Mesenchymal stem cell (in vitro differentiated cells and primary cell): ENCODE data around the gene MCM7.

Source experiments
- DNase-seq: peaks from one replicate; pipeline ENCODE4 v3.0.0-alpha.2; 2013
- H2AFZ ChIP-seq: one replicate; pipeline ENCODE4 v1.6.1; 2013; ENCODE audit warnings: low read depth, mild to moderate bottlenecking, control low read depth, inconsistent platforms, low read length, moderate library complexity
- H2AK5ac ChIP-seq: 2 replicates; pipeline ENCODE4 v1.6.1; 2013; ENCODE audit warnings: low read length, moderate library complexity, mild to moderate bottlenecking, inconsistent platforms; ENCODE audit not compliant: severe bottlenecking
- H2BK120ac ChIP-seq: one replicate; pipeline ENCODE4 v1.6.1; 2013; ENCODE audit warnings: low read depth, mild to moderate bottlenecking, inconsistent platforms, low read length, moderate library complexity
- H2BK12ac ChIP-seq, 2 experiments: one replicate each; pipeline ENCODE4 v1.6.1; 2013; ENCODE audit warnings: inconsistent platforms in 2 of 2, low read length in 2 of 2, mild to moderate bottlenecking in 2 of 2, moderate library complexity in 2 of 2, control low read depth in 1 of 2
- H2BK15ac ChIP-seq: one replicate; pipeline ENCODE4 v1.6.1; 2013; ENCODE audit warnings: mild to moderate bottlenecking, low read depth, inconsistent platforms; ENCODE audit not compliant: poor library complexity, severe bottlenecking
- H2BK5ac ChIP-seq: 2 replicates; pipeline ENCODE4 v1.6.1; 2013; ENCODE audit warnings: low read depth, mild to moderate bottlenecking, low read length, control low read depth, inconsistent platforms; ENCODE audit not compliant: poor library complexity, severe bottlenecking
- H3K14ac ChIP-seq, 2 experiments: one replicate each; pipeline ENCODE4 v1.6.1; 2013; ENCODE audit warnings: inconsistent platforms in 2 of 2, low read length in 2 of 2, control low read depth in 1 of 2, mild to moderate bottlenecking in 1 of 2, moderate library complexity in 1 of 2
- H3K18ac ChIP-seq, 2 experiments: one replicate each; pipeline ENCODE4 v1.6.1; 2013; ENCODE audit warnings: inconsistent platforms in 2 of 2, low read length in 2 of 2, control low read depth in 1 of 2, low read depth in 1 of 2, mild to moderate bottlenecking in 1 of 2
- H3K23ac ChIP-seq, 2 experiments: one replicate each; pipeline ENCODE4 v1.6.1; 2013; ENCODE audit warnings: inconsistent platforms in 2 of 2, low read length in 2 of 2, mild to moderate bottlenecking in 2 of 2, moderate library complexity in 2 of 2, control low read depth in 1 of 2
- H3K27ac ChIP-seq: 2 replicates; pipeline ENCODE4 v1.5.1; 2013; ENCODE audit warnings: mild to moderate bottlenecking, moderate library complexity, low read length, control low read depth, inconsistent platforms; ENCODE audit not compliant: poor library complexity, severe bottlenecking
- H3K27me3 ChIP-seq, 2 experiments: 2 replicates each; pipeline versions ENCODE4 v1.6.1 to v1.7.0; 2013; ENCODE audit warnings: low read length in 2 of 2, mild to moderate bottlenecking in 2 of 2, moderate library complexity in 2 of 2, control low read depth in 1 of 2, inconsistent platforms in 1 of 2; ENCODE audit not compliant: control insufficient read depth in 1 of 2, insufficient read depth in 1 of 2
- H3K36me3 ChIP-seq, 2 experiments: 2 replicates each; pipeline versions ENCODE4 v1.6.1 to v1.7.0; 2013; ENCODE audit warnings: low read length in 2 of 2, control low read depth in 1 of 2, inconsistent platforms in 1 of 2, low read depth in 1 of 2, mild to moderate bottlenecking in 1 of 2; ENCODE audit not compliant: insufficient read depth in 2 of 2, control insufficient read depth in 1 of 2
- H3K4ac ChIP-seq, 2 experiments: one replicate each; pipeline ENCODE4 v1.6.1; 2013; ENCODE audit warnings: inconsistent platforms in 2 of 2, low read length in 2 of 2, mild to moderate bottlenecking in 2 of 2, moderate library complexity in 2 of 2, control low read depth in 1 of 2, low read depth in 1 of 2
- H3K4me1 ChIP-seq: 2 replicates; pipeline ENCODE4 v1.6.1; 2013; ENCODE audit warnings: low read depth, low read length, control low read depth; ENCODE audit not compliant: control insufficient read depth, insufficient read depth
- H3K4me2 ChIP-seq: 2 replicates; pipeline ENCODE4 v1.6.1; 2013; ENCODE audit warnings: low read length, mild to moderate bottlenecking, inconsistent platforms; ENCODE audit not compliant: poor library complexity, severe bottlenecking
- H3K4me3 ChIP-seq, 2 experiments: 2 replicates each; pipeline versions ENCODE4 v1.5.1 to v1.7.0; 2013; ENCODE audit warnings: low read length in 2 of 2, mild to moderate bottlenecking in 2 of 2, control low read depth in 1 of 2, low read depth in 1 of 2; ENCODE audit not compliant: insufficient read depth in 1 of 2
- H3K79me1 ChIP-seq: replicated peaks from 2 replicates; pipeline ENCODE4 v1.6.1; 2013; ENCODE audit warnings: mild to moderate bottlenecking, control low read depth, low read length, inconsistent platforms; ENCODE audit not compliant: poor library complexity, severe bottlenecking
- H3K9ac ChIP-seq: 2 replicates; pipeline ENCODE4 v1.7.0; 2013; ENCODE audit warnings: mild to moderate bottlenecking, low read length, moderate library complexity
- H3K9me3 ChIP-seq: 2 replicates; pipeline ENCODE4 v1.7.0; 2013; ENCODE audit warnings: mild to moderate bottlenecking, low read length; ENCODE audit not compliant: control insufficient read depth
- H4K8ac ChIP-seq: one replicate; pipeline ENCODE4 v1.6.1; 2013; ENCODE audit warnings: inconsistent platforms, mild to moderate bottlenecking, low read length, moderate library complexity
- H4K91ac ChIP-seq: one replicate; pipeline ENCODE4 v1.6.1; 2013; ENCODE audit warnings: mild to moderate bottlenecking, low read length, inconsistent platforms
- WGBS: methylation state at CpG from one replicate; pipeline ENCODE4 v1.1.7; 2013; ENCODE audit warnings: mixed read lengths; 5-methylcytosine and 5-hydroxymethylcytosine counted together

The MCM7 gene

DNA sequence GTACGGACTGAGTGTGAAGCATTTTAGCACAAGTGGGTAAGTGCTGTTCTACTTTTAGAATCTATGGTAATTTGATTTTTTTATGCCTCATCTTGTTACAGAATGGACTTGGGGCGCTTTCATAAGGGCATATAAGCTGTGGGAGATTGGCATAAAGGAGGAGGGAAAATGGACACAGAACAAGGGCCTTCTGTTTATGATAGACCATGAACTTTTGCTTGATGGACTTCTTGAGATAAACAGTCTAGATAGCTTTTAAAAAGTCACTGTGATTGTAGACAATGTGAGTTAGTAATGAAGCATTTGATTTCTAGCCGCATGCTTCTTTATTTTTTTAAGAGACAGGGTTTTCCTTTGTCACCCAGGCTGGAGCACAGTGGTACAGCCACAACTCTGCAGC lies 49.6 kb downstream of the MCM7 start:
- DNase-seq = no peak
- Histone ChIP-seq H2AK5ac (no peak overlapping the region), H3K18ac (no peak overlapping the region), H2BK12ac (no peak overlapping the region), H2BK15ac (no peak overlapping the region), H4K91ac (no peak overlapping the region), H4K8ac (no peak overlapping the region), H2BK5ac (no peak overlapping the region), H3K9ac (peak overlapping the region; percentile 24), H3K23ac (no peak overlapping the region), H3K4me2 (no peak overlapping the region), H3K36me3 (peaks cover 3 to 6% of the 10 kb centered on the region in 2 experiments), H2AFZ (no peak overlapping the region), H3K4me3 (no peak overlapping the region), H3K14ac (no peak overlapping the region), H2BK120ac (no peak overlapping the region), H3K4ac (no peak overlapping the region), H3K9me3 (no peaks in the 10 kb centered on the region), H3K27me3 (no peaks in the 10 kb centered on the region), H3K4me1 (peaks cover 8% of the 10 kb centered on the region), H3K27ac (no peak overlapping the region), H3K79me1 (peaks cover 15% of the 10 kb centered on the region)
- 96% methylated on average over 3 of the region's 3 CpGs for WGBS

- no peak within 1 kb of the TSS for H3K23ac ChIP-seq
- peak within 1 kb of the TSS; percentile 76 to 91 for H3K4me3 ChIP-seq
- peak within 1 kb of the TSS; percentile 3 for H2BK5ac ChIP-seq
- H3K4ac ChIP-seq = peak within 1 kb of the TSS; percentile 84 to 97
- H3K36me3 ChIP-seq = peaks cover 3 to 6% of the 10 kb centered on the region in 2 experiments
- peak within 1 kb of the TSS; percentile 87 for H3K18ac ChIP-seq
- peak within 1 kb of the TSS; percentile 39 for H2BK120ac ChIP-seq
- peak; percentile 87 for DNase-seq
- no peaks in the 10 kb centered on the region for H3K9me3 ChIP-seq
- WGBS = 9% methylated on average over 47 of the region's 47 CpGs
- peak within 1 kb of the TSS; percentile 21 to 55 for H2BK12ac ChIP-seq
- peak within 1 kb of the TSS; percentile 98 for H4K8ac ChIP-seq
- H3K4me1 ChIP-seq = peaks cover 8% of the 10 kb centered on the region
- peak within 1 kb of the TSS; percentile 96 for H2AFZ ChIP-seq
- H3K14ac ChIP-seq = peak within 1 kb of the TSS in 1 of 2 experiments; percentile 68
- no peaks in the 10 kb centered on the region for H3K27me3 ChIP-seq
- H3K4me2 ChIP-seq = peak within 1 kb of the TSS; percentile 72
- H4K91ac ChIP-seq = peak within 1 kb of the TSS; percentile 93
- peaks cover 12% of the 10 kb centered on the region for H3K79me1 ChIP-seq
- H2AK5ac ChIP-seq = peak within 1 kb of the TSS; percentile 57
- H3K27ac ChIP-seq = peak within 1 kb of the TSS; percentile 85
- H2BK15ac ChIP-seq = peak within 1 kb of the TSS; percentile 88
- peak within 1 kb of the TSS; percentile 97 for H3K9ac ChIP-seq
Measured at GRCh38 chr7:100049441-100050291, 51.5 kb downstream of the MCM7 start, which contains the start of gene ZSCAN21. ZSCAN21 (plus strand) TSS chr7:100049774; CDS start chr7:100057007, 7,233 bp downstream.

GRCh38 chr7:100048680-100049079 lies 52.5 kb downstream of the MCM7 start:
- peak overlapping the region in 1 of 2 experiments; percentile 55 for H2BK12ac ChIP-seq
- H3K4me2 ChIP-seq = no peak overlapping the region
- no peak overlapping the region for H2BK120ac ChIP-seq
- peaks cover 3 to 6% of the 10 kb centered on the region in 2 experiments for H3K36me3 ChIP-seq
- no peak overlapping the region for H3K18ac ChIP-seq
- no peak for DNase-seq
- H2BK15ac ChIP-seq = no peak overlapping the region
- H3K4me1 ChIP-seq = peaks cover 8% of the 10 kb centered on the region
- no peak overlapping the region for H3K4me3 ChIP-seq
- no peak overlapping the region for H3K9ac ChIP-seq
- no peaks in the 10 kb centered on the region for H3K9me3 ChIP-seq
- no peak overlapping the region for H3K23ac ChIP-seq
- no peaks in the 10 kb centered on the region for H3K27me3 ChIP-seq
- peaks cover 11% of the 10 kb centered on the region for H3K79me1 ChIP-seq
- no peak overlapping the region for H3K4ac ChIP-seq
- H2BK5ac ChIP-seq = no peak overlapping the region
- no peak overlapping the region for H4K91ac ChIP-seq
- H2AFZ ChIP-seq = no peak overlapping the region
- no peak overlapping the region for H4K8ac ChIP-seq
- WGBS = 96% methylated on average over 4 of the region's 4 CpGs
- H3K27ac ChIP-seq = no peak overlapping the region
- H3K14ac ChIP-seq = no peak overlapping the region
- peak overlapping the region; percentile 57 for H2AK5ac ChIP-seq

DNA sequence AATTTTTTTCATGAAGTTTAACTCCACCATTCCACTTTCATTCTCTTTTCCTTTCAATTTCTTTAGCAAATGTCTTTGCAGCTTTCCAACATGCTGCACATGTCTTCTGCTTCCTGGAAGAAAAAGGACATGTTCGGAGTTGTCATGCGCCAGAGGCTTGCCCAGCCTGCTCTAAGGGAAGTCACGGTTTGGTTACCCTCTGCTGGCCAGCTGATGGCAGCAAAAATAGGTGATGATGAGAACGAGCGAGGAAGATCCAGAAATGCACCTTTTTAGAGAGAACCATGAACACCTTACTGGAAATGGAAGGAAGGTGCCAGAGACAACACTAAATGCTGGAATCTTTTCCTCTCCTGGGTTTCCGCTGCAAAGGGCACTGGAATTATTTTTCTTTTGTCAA lies 56.5 kb downstream of the MCM7 start:
- no peak for DNase-seq
- Histone ChIP-seq H3K36me3 (peaks cover 0 to 4% of the 10 kb centered on the region in 2 experiments), H3K4me3 (no peak overlapping the region), H2BK120ac (no peak overlapping the region), H2BK12ac (no peak overlapping the region), H3K14ac (no peak overlapping the region), H3K27me3 (no peaks in the 10 kb centered on the region), H3K27ac (no peak overlapping the region), H4K91ac (no peak overlapping the region), H3K9ac (no peak overlapping the region), H2BK5ac (no peak overlapping the region), H3K4ac (no peak overlapping the region), H3K18ac (no peak overlapping the region), H3K9me3 (no peaks in the 10 kb centered on the region), H3K4me1 (peaks cover 2% of the 10 kb centered on the region), H2AFZ (no peak overlapping the region), H3K4me2 (no peak overlapping the region), H3K79me1 (no peaks in the 10 kb centered on the region), H3K23ac (no peak overlapping the region), H2AK5ac (no peak overlapping the region), H2BK15ac (no peak overlapping the region), H4K8ac (no peak overlapping the region)
- 90% methylated on average over 6 of the region's 6 CpGs for WGBS
